ENCODE data around the gene TPM2. TPM values are rescaled to one million over a fixed set of nuclear protein-coding genes. Genes with fewer than 3 reads are reported as not detected.

TPM2 gene
- total and polyA plus RNA-seq, 7 donors = 49.9 to 8,131 (median 3,590) TPM

- TF ChIP-seq POLR2AphosphoS5 (IDR thresholded peaks at IDR 0.05) (no peak), POLR2A (IDR thresholded peaks at IDR 0.05) (no peak), CTCF (IDR thresholded peaks at IDR 0.05) (no peak), EP300 (IDR thresholded peaks at IDR 0.05) (no peak)
- no peaks in the 10 kb centered on the region for H3K9me3 ChIP-seq
- H3K4me3 ChIP-seq = no peak overlapping the region
- no peak for DNase-seq
- H3K4me1 ChIP-seq = peaks cover 0 to 18% (median 14%) of the 10 kb centered on the region in 4 donors
- H3K36me3 ChIP-seq = no peaks in the 10 kb centered on the region
- no peaks in the 10 kb centered on the region for H3K27me3 ChIP-seq
- H3K27ac ChIP-seq = no peak overlapping the region
- intact Hi-C loops (cut with DNase I) = loop anchor here (10.0 kb wide), 1 partner anchor 659 kb away; no protein-coding TSS in a partner anchor
- 93 to 94% methylated on average over 2 of the region's 2 CpGs for WGBS, 2 donors
Observed at GRCh38 chr9:35653611-35654010, 36.1 kb downstream of the TPM2 start.

GRCh38 chr9:35652829-35653209, 36.9 kb downstream of the TPM2 start:
- peaks cover 0 to 16% (median 14%) of the 10 kb centered on the region in 4 donors for H3K4me1 ChIP-seq
- H3K36me3 ChIP-seq = no peaks in the 10 kb centered on the region
- H3K9me3 ChIP-seq = no peaks in the 10 kb centered on the region
- H3K27me3 ChIP-seq = no peaks in the 10 kb centered on the region
- intact Hi-C loops (cut with DNase I) = loop anchor here (10.0 kb wide), 1 partner anchor 658 kb away; no protein-coding TSS in a partner anchor
- H3K27ac ChIP-seq = no peak overlapping the region
- peak; percentile 38 for DNase-seq
- no peak for TF ChIP-seq POLR2AphosphoS5 (IDR thresholded peaks at IDR 0.05)
- no peak overlapping the region for H3K4me3 ChIP-seq
- WGBS, 2 donors = 23 to 77% methylated on average over 8 of the region's 8 CpGs

GRCh38 chr9:35651956-35652828, 37.5 kb downstream of the TPM2 start:
- DNase-seq = no peak
- 40 to 80% methylated on average over 7 of the region's 7 CpGs for WGBS, 2 donors
- Histone ChIP-seq H3K27me3 (no peaks in the 10 kb centered on the region), H3K4me1 (peaks cover 0 to 15% (median 13%) of the 10 kb centered on the region in 4 donors), H3K27ac (no peak overlapping the region), H3K9me3 (no peaks in the 10 kb centered on the region), H3K4me3 (no peak overlapping the region), H3K36me3 (no peaks in the 10 kb centered on the region)
- TF ChIP-seq POLR2AphosphoS5 (IDR thresholded peaks at IDR 0.05) (peak in 1 of 4 donors; percentile 22), POLR2A (IDR thresholded peaks at IDR 0.05) (no peak), CTCF (IDR thresholded peaks at IDR 0.05) (no peak), EP300 (IDR thresholded peaks at IDR 0.05) (no peak)
- intact Hi-C loops (cut with DNase I) = loop anchor here (10.0 kb wide), 1 partner anchor 657 kb away; no protein-coding TSS in a partner anchor

- 52 to 64% methylated on average over 22 of the region's 22 CpGs for WGBS, 2 donors
- H3K27me3 ChIP-seq = no peaks in the 10 kb centered on the region
- no peaks in the 10 kb centered on the region for H3K9me3 ChIP-seq
- H3K4me1 ChIP-seq = peaks cover 0 to 13% (median 11%) of the 10 kb centered on the region in 4 donors
- no peaks in the 10 kb centered on the region for H3K36me3 ChIP-seq
- H3K4me3 ChIP-seq = no peak within 1 kb of the TSS
- DNase-seq = peak; percentile 61
- no peak for TF ChIP-seq POLR2AphosphoS5 (IDR thresholded peaks at IDR 0.05)
- TF ChIP-seq POLR2A (IDR thresholded peaks at IDR 0.05) = no peak
- no peak for TF ChIP-seq CTCF (IDR thresholded peaks at IDR 0.05)
- TF ChIP-seq EP300 (IDR thresholded peaks at IDR 0.05) = no peak
- intact Hi-C loops (cut with DNase I) = loop anchor here (10.0 kb wide), 1 partner anchor 656 kb away; no protein-coding TSS in a partner anchor
- H3K27ac ChIP-seq = peak within 1 kb of the TSS in 1 of 4 donors; percentile 7
Observed at GRCh38 chr9:35650341-35651158, 39.2 kb downstream of the TPM2 start, which contains the start of gene SIT1. Gene SIT1 (minus strand): TSS chr9:35650931. CDS start chr9:35650853, 78 bp downstream.

Data from sigmoid colon (tissue), 7 donors.